Measurements from ENCODE around the gene ANKRD13A. TPM values are rescaled to one million over a fixed set of nuclear protein-coding genes. Genes with fewer than 3 reads are reported as not detected.
A peak's percentile ranks its signal among the peaks of the same experiment; 100 is the strongest.

ANKRD13A gene
- total and polyA plus RNA-seq, 2 of the 13 experiments (the other 11 are each of a cell fraction or from before 2014, with no cell fraction given), result 34.1 to 41.6 TPM

DNA sequence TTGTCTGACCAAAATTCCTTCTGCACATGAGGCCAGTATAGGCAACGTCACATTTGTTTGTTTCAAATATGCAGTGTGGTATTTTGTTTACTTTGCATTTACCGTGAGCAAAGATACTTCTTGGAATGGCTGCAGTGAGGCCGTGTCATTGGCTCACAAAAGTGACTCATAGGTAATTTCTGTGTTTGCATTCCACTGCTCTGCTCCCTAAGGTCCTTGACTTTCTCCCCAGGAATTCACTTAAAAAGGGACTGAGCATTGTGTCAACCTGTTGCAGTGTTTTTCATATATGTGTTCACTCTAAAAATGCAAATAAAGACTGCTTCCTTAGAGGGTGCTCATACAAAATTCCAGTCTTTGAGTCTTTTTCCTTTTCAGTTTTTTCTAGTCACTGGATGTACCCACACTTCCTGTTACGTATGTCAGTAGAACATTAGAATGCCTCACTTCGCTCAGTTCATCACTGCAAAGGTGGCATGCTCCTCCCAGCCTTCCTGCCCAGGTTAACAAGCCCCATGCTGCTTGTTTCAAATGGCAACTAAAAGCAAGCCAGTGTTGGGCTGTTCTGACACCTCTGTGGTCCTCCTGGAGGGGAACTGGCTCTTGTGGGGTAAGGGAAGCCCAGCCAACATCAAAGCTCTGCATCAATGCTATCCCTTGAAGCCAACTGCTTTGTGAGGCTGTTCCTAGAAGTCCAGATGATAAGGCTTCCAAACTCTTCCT, 40.0 kb downstream of the ANKRD13A start (continued):
- TF ChIP-seq, protein P1, sequence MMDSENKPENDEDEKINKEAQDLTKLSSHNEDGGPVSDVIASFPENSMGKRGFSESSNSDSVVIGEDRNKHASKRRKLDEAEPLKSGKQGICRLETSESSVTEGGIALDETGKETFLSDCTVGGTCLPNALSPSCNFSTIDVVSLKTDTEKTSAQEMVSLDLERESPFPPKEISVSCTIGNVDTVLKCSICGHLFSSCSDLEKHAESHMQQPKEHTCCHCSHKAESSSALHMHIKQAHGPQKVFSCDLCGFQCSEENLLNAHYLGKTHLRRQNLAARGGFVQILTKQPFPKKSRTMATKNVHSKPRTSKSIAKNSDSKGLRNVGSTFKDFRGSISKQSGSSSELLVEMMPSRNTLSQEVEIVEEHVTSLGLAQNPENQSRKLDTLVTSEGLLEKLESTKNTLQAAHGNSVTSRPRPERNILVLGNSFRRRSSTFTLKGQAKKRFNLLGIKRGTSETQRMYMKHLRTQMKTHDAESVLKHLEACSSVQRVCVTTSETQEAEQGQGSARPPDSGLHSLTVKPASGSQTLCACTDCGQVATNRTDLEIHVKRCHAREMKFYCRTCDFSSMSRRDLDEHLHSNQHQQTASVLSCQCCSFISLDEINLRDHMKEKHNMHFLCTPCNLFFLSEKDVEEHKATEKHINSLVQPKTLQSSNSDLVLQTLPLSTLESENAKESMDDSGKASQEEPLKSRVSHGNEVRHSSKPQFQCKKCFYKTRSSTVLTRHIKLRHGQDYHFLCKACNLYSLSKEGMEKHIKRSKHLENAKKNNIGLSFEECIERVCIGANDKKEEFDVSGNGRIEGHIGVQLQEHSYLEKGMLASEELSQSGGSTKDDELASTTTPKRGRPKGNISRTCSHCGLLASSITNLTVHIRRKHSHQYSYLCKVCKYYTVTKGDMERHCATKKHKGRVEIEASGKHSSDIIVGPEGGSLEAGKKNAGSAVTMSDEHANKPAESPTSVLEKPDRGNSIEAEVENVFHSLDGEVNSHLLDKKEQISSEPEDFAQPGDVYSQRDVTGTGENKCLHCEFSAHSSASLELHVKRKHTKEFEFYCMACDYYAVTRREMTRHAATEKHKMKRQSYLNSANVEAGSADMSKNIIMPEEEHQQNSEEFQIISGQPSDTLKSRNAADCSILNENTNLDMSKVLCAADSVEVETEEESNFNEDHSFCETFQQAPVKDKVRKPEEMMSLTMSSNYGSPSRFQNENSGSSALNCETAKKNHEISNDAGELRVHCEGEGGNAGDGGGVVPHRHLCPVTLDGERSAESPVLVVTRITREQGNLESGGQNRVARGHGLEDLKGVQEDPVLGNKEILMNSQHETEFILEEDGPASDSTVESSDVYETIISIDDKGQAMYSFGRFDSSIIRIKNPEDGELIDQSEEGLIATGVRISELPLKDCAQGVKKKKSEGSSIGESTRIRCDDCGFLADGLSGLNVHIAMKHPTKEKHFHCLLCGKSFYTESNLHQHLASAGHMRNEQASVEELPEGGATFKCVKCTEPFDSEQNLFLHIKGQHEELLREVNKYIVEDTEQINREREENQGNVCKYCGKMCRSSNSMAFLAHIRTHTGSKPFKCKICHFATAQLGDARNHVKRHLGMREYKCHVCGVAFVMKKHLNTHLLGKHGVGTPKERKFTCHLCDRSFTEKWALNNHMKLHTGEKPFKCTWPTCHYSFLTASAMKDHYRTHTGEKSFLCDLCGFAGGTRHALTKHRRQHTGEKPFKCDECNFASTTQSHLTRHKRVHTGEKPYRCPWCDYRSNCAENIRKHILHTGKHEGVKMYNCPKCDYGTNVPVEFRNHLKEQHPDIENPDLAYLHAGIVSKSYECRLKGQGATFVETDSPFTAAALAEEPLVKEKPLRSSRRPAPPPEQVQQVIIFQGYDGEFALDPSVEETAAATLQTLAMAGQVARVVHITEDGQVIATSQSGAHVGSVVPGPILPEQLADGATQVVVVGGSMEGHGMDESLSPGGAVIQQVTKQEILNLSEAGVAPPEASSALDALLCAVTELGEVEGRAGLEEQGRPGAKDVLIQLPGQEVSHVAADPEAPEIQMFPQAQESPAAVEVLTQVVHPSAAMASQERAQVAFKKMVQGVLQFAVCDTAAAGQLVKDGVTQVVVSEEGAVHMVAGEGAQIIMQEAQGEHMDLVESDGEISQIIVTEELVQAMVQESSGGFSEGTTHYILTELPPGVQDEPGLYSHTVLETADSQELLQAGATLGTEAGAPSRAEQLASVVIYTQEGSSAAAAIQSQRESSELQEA (CRISPR knock-in tag; IDR thresholded peaks at IDR 0.05; ENCODE audit: not compliant biosample characterization), result no peak
- TF ChIP-seq KMT2A (CRISPR knock-in tag; IDR thresholded peaks at IDR 0.05) (0 out of 2 replicates have a peak, but pooled peaks have one; percentile 15), ZNF562 (CRISPR knock-in tag; IDR thresholded peaks at IDR 0.05; ENCODE audit: borderline replicate concordance) (no peak), SMARCC2 (IDR thresholded peaks at IDR 0.05) (no peak), SSRP1 (CRISPR knock-in tag; IDR thresholded peaks at IDR 0.05) (0 out of 2 replicates have a peak, but pooled peaks have one; percentile 63), CHD4 (IDR thresholded peaks at IDR 0.05; ENCODE audit: borderline replicate concordance, low read length) (peak; percentile 75; the same call in 1 of the 2 replicates), ZBTB38 (CRISPR knock-in tag; IDR thresholded peaks at IDR 0.05) (no peak)
- TF ChIP-seq, protein P2, sequence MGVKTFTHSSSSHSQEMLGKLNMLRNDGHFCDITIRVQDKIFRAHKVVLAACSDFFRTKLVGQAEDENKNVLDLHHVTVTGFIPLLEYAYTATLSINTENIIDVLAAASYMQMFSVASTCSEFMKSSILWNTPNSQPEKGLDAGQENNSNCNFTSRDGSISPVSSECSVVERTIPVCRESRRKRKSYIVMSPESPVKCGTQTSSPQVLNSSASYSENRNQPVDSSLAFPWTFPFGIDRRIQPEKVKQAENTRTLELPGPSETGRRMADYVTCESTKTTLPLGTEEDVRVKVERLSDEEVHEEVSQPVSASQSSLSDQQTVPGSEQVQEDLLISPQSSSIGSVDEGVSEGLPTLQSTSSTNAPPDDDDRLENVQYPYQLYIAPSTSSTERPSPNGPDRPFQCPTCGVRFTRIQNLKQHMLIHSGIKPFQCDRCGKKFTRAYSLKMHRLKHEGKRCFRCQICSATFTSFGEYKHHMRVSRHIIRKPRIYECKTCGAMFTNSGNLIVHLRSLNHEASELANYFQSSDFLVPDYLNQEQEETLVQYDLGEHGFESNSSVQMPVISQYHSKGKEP (CRISPR knock-in tag; IDR thresholded peaks at IDR 0.05), result no peak
- TF ChIP-seq, protein P3, sequence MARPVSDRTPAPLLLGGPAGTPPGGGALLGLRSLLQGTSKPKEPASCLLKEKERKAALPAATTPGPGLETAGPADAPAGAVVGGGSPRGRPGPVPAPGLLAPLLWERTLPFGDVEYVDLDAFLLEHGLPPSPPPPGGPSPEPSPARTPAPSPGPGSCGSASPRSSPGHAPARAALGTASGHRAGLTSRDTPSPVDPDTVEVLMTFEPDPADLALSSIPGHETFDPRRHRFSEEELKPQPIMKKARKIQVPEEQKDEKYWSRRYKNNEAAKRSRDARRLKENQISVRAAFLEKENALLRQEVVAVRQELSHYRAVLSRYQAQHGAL (CRISPR knock-in tag; IDR thresholded peaks at IDR 0.05; ENCODE audit: not compliant biosample characterization), result no peak
- TF ChIP-seq, protein P4, sequence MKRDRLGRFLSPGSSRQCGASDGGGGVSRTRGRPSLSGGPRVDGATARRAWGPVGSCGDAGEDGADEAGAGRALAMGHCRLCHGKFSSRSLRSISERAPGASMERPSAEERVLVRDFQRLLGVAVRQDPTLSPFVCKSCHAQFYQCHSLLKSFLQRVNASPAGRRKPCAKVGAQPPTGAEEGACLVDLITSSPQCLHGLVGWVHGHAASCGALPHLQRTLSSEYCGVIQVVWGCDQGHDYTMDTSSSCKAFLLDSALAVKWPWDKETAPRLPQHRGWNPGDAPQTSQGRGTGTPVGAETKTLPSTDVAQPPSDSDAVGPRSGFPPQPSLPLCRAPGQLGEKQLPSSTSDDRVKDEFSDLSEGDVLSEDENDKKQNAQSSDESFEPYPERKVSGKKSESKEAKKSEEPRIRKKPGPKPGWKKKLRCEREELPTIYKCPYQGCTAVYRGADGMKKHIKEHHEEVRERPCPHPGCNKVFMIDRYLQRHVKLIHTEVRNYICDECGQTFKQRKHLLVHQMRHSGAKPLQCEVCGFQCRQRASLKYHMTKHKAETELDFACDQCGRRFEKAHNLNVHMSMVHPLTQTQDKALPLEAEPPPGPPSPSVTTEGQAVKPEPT (CRISPR knock-in tag; IDR thresholded peaks at IDR 0.05; ENCODE audit: low read depth), result no peak
- TF ChIP-seq, protein P5, sequence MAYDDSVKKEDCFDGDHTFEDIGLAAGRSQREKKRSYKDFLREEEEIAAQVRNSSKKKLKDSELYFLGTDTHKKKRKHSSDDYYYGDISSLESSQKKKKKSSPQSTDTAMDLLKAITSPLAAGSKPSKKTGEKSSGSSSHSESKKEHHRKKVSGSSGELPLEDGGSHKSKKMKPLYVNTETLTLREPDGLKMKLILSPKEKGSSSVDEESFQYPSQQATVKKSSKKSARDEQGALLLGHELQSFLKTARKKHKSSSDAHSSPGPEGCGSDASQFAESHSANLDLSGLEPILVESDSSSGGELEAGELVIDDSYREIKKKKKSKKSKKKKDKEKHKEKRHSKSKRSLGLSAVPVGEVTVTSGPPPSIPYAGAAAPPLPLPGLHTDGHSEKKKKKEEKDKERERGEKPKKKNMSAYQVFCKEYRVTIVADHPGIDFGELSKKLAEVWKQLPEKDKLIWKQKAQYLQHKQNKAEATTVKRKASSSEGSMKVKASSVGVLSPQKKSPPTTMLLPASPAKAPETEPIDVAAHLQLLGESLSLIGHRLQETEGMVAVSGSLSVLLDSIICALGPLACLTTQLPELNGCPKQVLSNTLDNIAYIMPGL (CRISPR knock-in tag; IDR thresholded peaks at IDR 0.05; ENCODE audit: borderline replicate concordance in 1 of 2, low read depth in 1 of 2), result peak in 1 of 2 experiments; percentile 68; a peak in 1 of 4 replicates
- TF ChIP-seq, protein P6, sequence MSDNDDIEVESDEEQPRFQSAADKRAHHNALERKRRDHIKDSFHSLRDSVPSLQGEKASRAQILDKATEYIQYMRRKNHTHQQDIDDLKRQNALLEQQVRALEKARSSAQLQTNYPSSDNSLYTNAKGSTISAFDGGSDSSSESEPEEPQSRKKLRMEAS (IDR thresholded peaks at IDR 0.05), result peak; percentile 38; the same call in 1 of the 2 replicates

Data from HepG2 (cell line).